22Rv1 (cell line): ENCODE results near the gene DPM3.
"Not testable (repeated sequence)": the region's sequence is repeated elsewhere in the genome, so short reads cannot be mapped to it uniquely, and the experiment has no call there.

Experiments used
- H3K27ac ChIP-seq: fragments of 450-650 bp; 2 replicates; pipeline ENCODE4 v1.5.1; 2017
- ZFX ChIP-seq: fragments of 450-650 bp; IDR thresholded peaks from 2 replicates; pipeline ENCODE4 v1.6.1; 2017; ENCODE audit warnings: antibody characterized with exemption, borderline replicate concordance
- TF ChIP-seq, protein P1 (sequence below): fragments of 450-650 bp; IDR thresholded peaks from 2 replicates; pipeline ENCODE4 v1.5.1; 2017; ENCODE audit warnings: mild to moderate bottlenecking

Gene DPM3

DNA sequence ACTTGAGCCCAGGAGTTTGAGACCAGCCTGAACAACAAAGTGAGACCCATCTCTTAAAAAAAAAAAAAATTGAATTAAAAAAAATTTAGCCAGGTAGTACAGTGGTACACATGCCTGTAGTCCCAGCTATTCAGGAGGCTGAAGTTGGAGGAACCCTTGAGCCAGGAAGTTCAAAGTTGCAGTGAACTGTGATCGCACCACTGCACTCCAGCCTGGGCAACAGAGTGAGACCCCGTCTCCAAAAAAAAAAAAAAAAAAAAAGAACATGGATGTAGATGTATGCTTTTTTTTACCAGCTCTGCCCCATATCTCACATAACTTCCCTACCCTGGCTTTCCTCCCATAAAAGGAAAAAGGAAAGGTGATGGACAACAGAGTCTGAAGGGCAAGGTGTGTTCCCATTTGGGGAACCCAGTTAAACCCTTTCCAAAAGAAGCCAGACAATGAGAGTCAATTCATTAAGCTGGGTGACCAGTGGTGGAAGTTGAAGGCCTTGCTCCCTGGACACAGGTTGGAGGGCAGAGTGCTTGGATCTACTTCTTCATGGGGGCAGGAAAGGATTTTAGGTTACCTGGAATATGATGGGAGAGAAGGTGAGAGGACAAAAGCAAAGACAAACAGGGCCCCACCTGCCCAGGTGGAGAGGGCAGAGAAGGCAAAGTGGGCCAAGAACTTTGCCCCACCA, 29.9 kb upstream of the DPM3 start:
- no peak for TF ChIP-seq ZFX
- TF ChIP-seq, protein P1, sequence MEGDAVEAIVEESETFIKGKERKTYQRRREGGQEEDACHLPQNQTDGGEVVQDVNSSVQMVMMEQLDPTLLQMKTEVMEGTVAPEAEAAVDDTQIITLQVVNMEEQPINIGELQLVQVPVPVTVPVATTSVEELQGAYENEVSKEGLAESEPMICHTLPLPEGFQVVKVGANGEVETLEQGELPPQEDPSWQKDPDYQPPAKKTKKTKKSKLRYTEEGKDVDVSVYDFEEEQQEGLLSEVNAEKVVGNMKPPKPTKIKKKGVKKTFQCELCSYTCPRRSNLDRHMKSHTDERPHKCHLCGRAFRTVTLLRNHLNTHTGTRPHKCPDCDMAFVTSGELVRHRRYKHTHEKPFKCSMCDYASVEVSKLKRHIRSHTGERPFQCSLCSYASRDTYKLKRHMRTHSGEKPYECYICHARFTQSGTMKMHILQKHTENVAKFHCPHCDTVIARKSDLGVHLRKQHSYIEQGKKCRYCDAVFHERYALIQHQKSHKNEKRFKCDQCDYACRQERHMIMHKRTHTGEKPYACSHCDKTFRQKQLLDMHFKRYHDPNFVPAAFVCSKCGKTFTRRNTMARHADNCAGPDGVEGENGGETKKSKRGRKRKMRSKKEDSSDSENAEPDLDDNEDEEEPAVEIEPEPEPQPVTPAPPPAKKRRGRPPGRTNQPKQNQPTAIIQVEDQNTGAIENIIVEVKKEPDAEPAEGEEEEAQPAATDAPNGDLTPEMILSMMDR, result no peak
- no peak overlapping the region for H3K27ac ChIP-seq

DNA sequence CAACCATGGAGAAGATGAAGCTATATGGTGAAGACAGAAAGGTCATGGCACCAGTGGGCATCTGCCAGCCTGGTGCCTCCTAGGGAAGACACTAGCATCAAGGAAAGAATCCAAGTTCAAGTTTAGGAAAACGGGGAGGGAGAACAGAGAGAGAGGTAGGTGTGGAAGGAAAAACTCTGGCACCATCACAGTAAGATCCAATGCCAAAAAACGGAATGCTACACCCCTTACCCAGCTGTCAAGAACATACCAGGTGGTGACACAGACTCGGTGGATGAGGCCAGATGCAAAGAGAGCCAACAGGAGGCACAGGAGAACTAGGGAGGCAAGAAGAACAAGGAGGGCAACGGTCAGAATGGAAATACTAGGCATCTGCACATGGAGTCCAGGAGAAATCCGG, 29.2 kb upstream of the DPM3 start:
- TF ChIP-seq ZFX, result no peak
- TF ChIP-seq, protein P1, result no peak
- H3K27ac ChIP-seq, result no peak overlapping the region

DNA sequence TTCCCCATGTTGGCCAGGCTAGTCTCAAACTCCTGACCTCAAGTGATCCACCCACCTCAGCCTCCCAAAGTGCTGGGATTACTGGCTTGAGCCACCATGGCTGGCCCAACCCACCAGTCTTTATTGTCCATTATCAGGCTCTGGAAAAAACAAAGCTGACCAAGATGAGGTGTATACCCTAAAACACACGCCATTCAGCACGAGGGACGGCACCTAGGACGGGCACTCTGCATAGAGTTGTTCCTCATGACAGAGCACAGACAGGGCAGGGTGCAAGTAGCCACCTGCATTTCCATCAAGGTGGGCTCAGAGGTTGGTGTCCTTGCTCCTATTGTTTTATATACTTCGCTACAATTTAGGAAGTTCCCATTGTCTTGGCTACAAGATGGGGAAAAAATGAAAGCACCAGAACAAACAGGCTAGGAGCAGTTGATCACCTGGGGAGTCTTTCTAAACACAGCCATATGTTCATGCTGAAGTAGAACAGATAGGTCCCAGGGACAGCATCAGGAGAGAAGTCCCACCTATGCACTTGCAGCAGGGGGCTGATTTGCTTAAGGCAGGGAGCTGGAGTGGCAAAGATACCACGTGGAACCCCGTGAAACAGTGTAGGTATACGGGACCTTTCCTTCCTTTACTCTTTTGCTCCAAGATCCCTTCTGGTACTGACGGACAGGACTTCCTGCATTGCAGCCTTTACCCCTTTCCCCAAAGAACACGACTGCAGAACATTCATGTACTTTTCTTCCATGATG, 28.3 kb upstream of the DPM3 start:
- TF ChIP-seq, protein P1, result no peak
- no peak for TF ChIP-seq ZFX
- H3K27ac ChIP-seq, result no peak overlapping the region

DNA sequence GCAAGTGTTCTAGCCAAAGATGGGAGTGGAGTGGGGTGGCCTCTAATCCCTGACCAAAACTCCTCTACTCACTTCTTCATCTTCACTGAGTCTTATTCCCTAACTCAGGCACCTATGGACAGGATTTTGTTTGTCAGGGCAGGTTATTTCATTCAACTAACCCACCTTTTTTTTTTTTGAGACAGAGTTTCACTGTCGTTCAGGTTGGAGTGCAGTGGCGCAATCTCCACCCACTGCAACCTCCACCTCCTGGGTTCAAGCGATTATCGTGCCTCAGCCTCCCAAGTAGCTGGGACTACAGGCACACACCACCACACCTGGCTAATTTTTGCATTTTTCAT, 27.7 kb upstream of the DPM3 start:
- not testable (repeated sequence) for H3K27ac ChIP-seq
- TF ChIP-seq, protein P1, result peak; percentile 68

DNA sequence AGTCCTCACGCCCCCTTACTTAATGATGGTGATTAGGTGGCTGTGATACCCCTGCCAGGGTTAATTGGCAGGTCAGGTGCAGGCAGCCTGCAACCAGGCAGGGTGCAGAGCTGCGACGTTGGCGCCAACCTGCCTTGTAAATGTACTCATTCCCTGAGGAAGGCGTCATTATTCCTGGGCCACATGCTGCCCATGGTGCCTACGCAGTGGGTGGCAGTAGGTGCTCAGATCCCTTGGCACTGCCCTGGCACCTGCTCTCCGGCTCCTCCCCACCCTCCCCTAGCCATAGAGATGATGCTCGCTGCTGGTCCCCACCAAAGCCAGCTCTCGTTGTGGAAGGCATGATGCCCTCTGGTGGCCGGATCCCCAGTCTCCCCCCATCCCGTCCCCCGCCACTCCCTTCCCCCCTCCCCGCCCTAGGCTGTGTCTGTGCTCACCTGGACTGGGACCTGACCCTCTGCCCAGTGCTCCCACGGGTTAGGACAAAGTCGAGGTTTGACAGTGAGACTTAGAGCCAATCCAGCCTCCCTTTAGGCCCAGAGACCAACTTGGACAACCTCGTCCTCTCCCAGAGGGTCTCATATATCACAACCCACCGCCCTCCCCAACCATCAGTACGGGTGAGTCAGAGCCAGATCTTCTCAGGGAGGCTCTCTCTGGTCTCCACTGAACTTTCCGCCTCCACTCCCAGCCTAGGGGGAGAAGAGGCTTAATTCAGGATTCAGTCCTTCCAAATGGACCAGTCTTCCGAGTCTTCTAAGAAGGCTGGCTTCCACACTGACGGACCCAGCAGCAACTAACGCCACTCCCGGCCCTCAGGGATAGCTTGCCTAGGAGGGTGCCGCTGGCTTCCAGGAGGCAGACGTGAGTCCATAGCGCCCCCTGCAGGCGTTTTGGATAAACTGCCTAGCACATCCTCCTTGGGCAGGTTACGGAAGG, 27.1 kb upstream of the DPM3 start:
- H3K27ac ChIP-seq, result no peak overlapping the region
- no peak for TF ChIP-seq ZFX
- TF ChIP-seq, protein P1, result peak; percentile 98

DNA sequence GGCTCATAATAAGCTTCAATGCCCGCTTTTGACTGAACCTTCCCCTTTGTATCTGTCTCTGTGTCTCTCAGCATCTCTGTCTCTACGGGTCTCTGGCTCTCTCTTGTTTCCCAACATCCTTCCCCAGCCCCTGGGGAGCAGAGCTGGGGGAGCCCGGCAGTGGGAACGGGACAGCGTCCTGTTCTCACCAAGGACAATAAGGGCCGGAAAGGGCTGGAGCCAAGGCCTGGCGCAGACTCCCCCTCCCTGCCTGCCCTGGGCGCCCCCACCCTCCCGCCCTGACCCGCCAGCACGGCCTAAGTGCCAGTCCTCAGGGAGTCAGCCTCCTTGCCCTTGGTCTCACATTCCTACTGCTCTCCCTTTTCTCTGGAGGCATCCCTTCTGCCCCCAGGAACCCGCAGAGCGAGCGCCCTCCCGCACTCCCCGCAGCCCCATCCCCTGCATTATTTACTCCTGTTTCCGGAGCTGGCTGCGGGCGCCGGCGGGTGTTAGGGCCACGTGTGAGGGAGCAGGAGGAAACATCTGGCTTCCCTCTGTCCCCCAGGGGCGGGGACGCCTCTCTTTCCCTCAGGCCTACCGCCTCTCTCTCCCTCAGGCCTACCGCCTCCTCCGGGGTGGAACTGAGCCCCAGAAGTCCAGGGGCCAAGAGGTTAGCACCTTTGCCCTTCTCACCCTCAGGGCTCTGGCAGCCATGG, 26.3 kb upstream of the DPM3 start:
- TF ChIP-seq, protein P1, result no peak
- no peak for TF ChIP-seq ZFX
- H3K27ac ChIP-seq, result no peak overlapping the region
